NCI-H1417 treated with DMSO at 0.1 percent for 48 hours (cell line): Measurements from ENCODE around the gene RABAC1.

Experiments
- DNase-seq: peaks from one replicate; lab custom pipeline; 2025; lab: John Stamatoyannopoulos, UW

Gene RABAC1

DNA sequence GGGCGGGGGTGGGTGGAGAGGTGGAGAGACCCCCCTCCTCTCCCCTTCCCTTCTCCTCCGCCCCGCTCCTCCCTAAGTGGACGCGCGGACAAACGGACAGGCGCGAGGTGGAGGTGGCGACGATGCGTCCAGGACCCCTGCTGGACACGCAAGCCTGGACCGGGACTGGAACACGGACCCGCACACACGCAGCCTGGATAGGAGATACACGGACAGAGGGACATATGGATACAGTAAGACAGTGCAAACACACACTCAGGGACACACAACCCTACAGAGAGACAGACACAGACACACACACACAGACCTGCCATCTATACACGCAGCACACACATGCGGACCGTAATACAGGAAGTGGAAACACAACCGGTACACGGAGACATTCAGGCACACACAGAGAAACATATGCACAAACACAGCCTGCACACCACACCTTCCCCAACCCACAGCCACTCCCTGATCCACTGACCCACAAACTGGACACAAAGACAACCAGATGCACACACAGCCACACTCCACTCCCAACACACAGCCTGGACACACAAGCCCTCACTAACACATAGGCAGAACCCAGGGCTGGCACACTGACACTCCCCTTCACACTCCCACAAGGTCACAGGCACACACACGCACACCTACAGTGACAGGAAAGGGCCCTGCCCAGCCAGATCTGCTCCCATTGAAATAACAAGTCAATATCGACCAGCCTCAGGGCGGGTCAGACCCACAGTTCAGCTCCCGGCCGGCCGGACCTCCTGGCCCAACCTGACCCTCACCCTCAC is 30.2 kb downstream of the RABAC1 start:
- no peak for DNase-seq

DNA sequence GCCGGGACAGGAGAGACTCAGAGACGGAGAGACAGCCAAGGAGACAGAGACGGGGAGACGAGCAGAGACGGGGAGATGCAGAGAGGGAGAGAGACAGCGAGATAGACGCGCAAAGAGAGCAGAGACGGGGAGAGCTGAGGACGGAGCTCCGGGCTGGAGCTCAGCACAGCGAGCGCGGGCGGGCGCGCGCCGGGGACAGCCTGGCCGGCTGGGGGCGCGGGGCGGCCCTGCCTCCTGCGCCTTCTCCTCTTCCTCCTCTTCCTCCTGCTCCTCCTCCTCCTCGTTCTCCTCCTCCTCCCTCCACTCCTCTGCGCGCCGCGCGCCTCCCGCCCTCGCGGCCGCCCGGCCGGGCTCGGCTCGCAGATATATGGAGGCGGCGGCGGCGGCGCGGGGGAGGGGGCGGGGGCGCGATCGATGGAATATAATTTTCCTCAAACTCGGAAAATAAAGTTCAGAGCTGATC is 30.9 kb downstream of the RABAC1 start, which contains the start of gene ERFL:
Gene ERFL (minus strand): TSS at position 229 of the 463 bp plus-strand sequence. CDS start 15,530 bp downstream, outside the sequence.
- no peak for DNase-seq

DNA sequence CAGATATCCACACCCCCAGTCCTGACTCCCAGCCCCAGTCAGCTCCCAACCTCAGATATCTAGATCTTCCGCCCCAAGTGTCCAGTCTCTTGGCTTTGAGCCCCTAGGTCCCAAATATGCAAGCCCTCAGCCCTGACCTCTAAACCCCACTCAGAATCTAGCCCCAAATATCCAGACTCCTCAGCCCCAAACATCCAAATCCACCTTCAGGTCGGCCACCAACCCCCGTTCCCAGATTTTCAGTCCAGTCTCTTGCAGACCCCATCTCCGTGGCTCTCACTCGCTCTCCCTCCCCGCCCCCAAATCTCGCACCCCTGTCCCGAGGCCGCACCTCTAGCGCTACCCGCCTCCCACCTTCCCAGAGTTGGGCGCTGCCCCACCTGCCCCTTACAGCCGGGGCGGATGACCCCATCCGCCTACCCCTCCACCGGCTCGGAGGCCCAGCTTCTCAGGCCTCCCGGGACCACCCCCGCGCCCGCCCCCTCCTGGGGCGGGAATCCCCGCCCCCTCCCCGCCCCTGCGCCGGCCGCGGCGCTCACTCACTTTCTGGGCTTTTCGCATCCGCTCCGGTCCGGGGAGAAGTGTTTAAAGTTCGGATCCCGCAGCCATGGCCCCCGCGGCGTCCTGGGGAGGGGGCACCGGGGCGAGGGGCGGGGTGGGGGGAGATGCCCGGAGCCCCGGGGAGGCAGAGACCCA is 31.5 kb downstream of the RABAC1 start:
- no peak for DNase-seq

DNA sequence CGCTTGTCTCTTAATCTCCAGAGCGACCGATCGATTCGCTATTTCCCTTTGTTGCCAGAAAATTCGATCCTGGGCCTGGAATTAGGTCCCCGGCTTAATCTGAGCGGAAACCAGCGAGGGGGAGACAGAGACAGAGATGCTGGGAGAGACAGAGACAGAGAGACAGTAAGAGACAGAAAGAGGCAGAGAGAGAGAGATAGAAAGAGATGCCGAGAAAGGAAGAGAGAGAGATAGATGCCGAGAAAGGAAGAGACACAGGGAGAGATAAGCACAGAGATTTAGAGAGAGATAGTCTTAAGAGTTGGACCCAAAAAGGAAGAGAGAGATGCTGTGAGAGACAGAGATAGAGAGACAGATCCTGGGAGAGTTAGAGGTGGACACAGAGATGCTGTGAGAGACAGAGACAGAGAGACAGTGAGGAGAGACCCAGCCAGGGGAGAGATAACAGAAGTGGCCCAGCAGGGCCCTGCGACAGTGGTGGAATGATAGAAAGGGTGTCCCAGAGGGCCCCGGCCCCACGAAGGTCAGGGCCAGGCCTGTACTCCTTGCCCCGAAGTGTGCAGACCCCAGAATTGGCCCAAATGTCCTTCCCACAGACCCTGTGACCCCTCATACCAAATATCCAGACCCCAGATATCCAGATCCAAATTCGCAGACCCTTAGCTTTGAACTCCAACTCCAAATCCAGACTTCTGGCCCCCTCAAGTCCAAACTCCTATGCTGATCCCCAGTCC is 32.2 kb downstream of the RABAC1 start:
- no peak for DNase-seq

DNA sequence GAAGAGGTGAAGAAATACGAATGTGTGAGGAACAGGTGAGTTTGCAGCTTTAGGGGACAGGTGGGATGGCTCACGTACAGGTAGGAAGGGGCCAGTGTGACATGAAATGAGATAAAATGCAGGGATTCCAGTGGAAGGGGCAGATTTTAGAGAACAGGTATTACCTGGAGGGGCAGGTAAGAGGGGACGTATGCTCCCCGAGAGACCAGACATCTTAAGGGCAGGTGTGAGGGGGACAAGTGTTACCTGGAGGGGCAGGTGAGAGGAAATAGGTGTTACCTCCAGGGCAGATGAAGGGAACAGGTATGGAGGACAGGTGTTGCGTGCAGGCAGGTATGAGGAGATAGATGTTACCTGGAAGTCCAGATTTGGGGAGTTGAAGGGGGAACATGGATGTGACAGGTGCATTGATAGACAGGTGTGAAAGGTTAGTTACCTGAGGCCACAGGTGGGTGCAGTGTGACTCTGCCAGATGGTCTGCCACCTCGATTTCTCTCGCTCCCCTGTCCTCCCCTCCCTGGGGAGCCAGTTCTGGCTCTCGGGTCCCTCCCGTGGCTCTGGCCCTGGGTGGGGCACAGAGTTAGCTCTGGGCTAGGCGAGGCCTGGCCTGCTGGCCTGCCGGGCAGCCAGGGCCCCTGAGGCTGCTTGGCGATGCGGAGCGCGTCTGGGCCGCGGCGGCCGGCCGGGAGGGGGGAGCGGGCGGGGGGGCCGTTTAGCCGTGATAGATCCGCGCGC is 32.9 kb downstream of the RABAC1 start:
- no peak for DNase-seq

DNA sequence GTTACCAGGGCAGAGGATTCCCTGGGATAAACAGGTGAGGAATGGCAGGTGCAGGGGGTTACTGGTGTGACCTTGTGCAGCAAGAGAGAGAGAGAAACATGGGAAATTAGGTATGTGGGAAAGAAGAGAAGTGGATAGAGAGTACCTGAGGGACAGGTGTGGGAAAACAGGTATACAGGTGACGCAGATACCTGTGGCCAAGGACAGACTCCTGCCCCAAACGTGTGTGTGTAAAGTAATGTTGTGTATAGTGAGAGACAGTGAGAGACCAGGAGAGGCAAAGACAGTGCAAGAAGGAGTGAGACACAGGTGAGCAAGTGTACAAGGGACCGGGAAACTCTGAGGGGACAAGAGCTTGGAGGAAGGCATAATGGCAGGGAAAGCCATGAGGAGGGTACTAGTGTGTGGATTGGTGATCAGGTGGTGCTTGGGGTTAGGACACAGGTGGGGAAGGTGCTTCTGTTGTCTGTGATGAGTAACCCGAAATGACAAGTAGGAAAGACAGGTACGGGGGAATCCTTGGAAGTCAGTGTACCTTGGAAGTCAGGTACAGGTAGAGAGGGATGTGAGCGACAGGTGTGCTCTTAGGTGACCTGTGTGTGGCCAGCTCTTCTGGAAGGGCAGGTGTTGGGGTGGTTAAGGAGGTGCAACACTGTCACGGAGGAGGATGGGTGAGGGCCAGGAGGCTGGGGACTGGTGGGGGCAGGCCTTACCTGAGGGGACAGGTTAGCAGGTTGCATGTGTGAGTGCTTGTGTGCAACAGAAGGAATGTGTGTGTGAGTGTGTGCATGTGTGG is 33.7 kb downstream of the RABAC1 start:
- DNase-seq, result no peak

DNA sequence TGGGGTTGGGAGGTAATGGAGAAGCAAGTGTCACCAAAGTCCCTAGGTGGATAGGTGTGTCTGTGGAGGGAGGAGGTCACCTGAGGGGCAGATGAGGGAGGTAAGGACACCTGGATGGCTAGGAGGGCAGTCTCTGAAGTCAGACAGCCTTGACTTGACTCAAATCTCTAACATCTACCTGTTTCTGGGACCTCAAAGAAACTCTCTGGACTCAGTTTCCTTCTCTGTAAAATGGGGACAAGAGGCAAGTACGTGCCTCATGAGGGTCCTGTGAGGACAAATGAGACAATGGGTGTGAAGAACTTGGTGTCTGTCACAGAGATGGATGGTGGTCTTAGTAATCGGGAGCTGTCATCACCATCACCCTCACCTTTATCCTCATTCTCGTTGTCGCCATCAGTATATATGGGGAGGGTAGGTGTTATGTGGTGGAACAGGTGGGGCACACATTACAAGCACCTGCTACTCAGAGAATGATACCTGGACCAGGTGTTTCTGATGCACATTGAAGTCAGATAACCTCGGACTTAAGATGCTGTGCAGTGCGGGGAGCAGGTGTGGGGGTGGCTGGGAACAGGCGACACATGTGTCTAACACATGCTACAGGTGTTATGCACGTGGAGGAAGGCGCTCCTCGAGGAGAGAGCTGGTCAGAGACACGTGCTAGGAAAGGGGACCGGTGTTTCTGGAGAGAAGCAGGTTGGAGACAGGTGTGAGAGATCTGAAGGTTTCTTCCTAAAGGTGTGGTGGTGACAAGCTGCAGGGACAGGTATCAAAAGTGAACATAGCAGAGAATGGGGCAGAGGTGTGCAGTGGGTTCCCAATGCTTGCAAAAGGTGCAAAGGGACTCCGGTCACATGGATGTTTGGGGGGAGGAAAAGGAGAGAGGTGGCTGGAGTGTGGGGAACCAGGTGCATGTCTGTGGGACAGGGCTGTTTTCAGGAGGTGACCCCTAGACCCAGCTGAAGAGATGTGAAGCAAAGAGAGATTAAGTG is 34.7 kb downstream of the RABAC1 start:
- no peak for DNase-seq

DNA sequence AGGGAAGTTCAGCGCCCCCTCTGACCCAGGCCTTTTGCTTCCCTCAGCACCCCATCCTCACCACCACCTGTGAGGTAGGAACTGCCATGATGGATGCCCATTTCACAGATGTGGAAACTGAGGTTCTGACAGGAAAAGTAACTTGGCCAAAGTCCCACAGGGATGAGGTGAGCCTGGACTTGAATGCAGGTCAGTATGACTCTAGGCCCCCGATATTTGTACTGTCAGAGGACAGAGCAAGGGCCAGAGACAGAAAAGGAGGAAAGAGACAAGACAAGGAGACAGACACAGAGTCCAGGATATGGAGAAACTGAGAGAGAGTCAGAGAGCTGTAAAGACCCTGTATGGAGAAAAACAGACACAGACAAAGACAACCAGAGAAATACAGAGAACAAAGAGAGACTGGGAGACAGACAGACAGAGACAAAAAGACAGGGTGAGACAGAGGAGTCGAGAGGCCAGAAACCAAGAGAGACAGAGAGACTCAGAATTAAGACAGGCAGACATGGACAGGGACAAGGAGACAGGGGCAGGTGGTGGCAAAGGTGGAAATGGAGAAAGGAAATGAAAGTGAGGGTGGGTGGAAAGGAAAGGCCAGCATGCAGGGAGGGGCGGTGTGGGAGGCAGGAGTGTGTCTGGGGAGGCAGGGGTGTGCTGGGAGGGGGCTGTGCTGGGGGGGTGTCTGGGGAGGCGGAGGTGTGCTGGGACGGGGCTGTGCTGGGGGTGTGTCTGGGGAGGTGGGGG is 35.9 kb downstream of the RABAC1 start:
- no peak for DNase-seq

DNA sequence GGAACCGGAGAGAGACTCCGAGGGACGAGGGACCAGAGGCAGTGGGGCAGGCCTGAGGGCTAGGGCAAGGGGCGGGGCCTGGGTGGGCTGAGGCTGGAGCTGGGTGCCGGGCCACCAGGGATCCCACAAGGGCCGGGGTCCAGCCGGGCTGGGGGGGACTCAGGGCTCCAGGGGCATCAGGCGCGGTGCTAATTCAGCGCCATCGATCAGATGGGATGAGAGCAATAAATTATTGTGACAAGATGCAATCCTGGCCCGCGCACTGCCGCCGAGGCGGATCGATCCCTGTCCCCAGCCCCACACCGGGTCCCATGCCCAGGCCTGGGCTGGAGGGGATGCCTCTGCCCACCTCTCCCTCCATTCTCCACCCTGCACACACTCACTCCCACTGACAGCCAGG is 36.5 kb downstream of the RABAC1 start:
- DNase-seq, result no peak

DNA sequence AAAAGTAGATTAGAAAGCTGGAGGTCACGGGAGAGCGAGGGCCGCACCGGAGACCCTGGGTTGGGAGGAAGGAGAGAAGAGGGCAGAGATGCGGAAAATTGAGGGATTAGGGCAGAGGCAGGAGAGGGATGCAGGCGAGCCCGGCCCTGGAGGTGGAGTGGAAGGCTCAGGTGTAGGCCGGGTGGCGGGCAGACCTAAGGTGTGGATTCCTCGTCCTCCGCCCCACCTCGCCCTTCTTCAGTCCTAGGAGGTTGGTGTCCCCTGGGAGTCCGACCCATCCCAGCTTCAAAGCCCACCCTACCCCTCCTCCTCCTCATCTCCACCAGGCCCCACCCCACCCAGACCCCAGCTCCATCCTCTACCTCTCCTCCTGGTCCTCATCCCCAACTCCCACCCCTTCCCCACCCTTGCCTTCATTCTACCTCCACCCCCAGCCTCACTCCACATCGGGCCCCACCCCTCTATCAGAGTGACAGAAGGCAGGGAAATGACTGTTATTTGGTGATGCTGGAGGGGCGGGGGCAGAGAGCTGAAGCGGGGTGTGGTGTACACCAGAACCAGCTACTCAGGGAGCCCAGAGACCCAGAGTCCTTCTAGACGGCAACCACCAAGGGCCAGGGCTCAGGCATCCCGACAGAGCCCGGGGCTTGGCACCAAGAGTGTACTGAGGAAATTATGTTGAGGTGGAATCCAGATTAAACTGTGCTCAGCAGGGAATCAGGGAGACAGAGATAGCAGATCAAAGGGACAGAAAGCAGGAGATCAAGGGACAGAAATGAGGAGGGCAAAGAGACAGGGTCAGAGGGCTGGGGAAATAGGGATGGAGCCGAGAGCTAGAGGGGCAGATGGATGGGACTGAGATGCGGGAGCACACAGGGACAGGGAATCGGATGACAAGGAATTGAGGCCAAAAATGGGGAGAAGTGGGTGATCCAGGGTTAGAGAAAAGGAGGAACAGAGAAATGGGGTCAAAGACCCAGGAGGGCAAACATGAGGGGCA is 37.2 kb downstream of the RABAC1 start:
- no peak for DNase-seq

DNA sequence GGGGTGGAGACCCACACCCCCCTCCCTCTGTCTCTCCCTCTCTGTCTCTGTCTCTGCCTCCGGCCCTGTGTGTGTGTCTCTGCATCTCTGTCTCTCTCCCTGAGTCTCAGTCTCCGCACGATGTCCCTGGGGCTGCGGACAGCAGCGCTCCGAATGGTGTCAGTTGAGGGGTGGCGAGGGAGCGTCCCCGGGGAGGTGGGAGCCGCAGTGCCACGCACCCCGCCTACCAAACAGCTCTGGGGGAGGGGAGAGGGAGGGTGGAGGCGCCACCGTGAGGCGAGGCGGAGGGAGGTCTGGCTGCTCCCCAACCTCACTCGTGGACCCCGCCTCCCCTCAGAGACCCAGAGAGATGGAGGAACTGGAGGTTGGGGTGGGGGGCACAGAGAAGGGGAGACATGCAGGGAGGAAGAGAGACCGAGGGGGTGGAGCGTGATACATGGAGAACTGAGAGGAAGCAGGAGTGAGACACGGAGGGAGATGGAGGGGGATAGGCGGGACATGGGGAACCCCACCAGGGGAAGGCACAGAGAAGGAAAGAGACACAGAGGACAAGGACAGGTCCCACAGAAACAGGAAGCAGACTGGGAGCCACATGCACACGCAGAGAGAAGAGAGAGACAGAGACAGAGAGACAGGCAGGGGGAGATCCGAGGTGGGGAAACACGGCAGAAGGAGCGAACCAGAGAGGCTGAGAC is 38.1 kb downstream of the RABAC1 start:
- no peak for DNase-seq

DNA sequence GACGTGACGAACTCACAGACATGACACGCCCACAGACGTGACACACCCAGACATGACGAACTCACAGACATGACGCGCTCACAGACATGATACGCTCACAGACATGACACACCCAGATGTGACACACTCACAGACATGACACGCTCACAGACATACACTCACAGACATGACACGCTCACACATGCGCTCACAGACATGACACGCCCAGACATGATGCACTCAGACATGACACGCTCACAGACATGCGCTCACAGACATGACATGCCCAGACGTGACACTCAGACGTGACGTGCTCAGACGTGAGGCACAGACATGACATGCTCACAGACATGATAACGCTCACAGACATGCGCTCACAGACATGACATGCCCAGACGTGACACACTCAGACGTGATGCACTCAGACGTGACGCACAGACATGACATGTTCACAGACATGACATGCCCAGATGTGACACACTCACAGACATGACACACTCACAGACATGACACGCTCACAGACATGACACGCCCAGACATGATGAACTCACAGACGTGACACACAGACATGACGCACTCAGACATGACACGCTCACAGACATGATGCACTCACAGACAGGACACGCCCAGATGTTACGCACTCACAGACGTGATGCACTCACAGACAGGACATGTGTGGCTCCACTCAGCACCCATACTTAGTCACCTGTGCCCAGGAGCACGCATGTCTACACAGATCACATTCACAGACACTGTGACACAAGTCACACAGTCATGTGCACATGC is 39.0 kb downstream of the RABAC1 start:
- no peak for DNase-seq

DNA sequence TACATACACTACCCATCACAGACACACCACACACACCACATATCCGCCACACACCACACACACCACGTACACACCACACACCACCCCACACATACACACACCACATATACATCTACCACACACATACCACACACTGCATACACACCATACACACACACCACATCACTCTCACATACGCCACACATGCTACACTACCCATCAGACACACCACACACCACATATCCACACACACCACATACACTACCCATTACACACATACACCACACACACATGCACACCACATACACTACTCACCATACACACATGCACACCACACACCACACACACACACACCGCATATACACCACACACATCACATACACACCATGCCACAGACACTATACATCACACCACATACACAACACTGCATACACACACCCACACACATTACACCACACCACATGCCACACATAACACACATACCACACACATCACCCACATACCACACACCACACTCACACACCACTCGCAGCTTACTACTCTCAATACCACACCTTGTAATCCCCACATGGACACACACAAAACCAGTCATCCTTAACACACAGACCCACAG is 40.4 kb downstream of the RABAC1 start:
- DNase-seq, result no peak

DNA sequence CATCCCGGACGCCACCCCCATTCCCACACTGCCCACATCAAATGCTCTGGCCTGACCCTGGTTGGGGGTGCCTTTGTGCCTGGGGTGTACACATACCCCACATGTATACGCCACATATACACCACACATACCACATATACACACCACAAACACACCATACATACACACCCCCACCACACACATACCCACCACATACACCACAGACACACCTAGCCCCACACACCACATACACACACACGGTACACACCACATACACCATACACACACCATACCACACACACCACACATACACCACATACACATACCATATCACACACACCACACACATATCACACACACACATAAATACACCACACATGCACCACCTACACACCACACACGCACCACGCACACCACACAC is 41.0 kb downstream of the RABAC1 start:
- no peak for DNase-seq

DNA sequence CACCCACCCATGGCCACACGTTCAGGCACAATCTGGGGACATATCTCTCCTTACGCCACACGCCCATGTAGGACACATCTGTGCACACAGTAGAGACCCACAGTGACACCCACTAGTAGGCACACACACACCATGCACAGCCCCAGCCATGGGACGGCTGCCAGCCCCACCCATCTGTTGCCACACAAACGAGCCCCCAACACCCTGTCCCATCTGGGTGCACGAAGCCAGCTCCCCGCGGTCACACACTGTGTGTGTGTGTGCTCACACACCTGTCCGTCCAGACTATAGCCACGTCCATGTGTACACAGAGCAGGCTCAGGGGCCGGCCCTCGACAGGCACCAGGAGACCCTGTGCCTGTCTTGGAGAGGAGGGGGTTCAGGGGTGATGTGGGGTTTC is 41.4 kb downstream of the RABAC1 start:
- DNase-seq, result no peak

DNA sequence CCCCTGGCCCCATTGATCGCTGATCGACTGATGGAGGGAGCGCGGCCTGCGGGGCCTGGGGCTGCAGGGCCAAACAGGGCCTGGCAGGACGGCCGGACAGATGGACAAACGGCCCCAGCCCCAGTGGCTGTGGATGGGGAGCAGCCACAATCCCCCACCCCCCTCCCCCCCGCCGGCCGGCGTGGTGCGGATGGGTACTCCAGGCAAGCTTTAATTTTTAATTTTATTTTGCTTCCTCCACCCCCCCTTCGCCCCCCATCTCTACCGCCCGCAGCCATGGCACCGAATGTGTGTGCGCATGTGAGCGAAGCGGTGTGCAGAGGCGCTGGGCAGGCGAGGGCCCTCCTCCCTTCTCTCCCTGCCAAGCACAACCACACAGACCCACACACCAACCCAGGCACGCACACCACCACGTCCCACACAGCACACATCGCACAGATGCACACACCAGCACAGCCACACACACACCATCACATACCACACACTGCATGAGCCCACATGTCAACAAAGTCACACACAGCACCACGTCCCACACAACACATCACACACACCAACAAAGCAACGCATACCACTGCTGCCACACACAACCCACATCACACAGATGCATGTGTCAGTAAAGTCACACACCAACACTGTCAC is 43.2 kb downstream of the RABAC1 start:
- DNase-seq, result no peak
